ENCODE measurements around the gene PEMT. TPM values are rescaled to one million over a fixed set of nuclear protein-coding genes. Genes with fewer than 3 reads are reported as not detected.

The PEMT gene
- total RNA-seq, 1 donor from 2014 or later = 31.1 TPM

GRCh38 chr17:17518014-17518413 is 73.5 kb downstream of the PEMT start:
- H3K4me1 Mint-ChIP-seq (ENCODE audit: low read depth) = peaks cover 5% of the 10 kb centered on the region
- no peak for DNase-seq (ENCODE audit: low spot score)
- TF ChIP-seq, protein P1, sequence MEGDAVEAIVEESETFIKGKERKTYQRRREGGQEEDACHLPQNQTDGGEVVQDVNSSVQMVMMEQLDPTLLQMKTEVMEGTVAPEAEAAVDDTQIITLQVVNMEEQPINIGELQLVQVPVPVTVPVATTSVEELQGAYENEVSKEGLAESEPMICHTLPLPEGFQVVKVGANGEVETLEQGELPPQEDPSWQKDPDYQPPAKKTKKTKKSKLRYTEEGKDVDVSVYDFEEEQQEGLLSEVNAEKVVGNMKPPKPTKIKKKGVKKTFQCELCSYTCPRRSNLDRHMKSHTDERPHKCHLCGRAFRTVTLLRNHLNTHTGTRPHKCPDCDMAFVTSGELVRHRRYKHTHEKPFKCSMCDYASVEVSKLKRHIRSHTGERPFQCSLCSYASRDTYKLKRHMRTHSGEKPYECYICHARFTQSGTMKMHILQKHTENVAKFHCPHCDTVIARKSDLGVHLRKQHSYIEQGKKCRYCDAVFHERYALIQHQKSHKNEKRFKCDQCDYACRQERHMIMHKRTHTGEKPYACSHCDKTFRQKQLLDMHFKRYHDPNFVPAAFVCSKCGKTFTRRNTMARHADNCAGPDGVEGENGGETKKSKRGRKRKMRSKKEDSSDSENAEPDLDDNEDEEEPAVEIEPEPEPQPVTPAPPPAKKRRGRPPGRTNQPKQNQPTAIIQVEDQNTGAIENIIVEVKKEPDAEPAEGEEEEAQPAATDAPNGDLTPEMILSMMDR (IDR thresholded peaks at IDR 0.05) = no peak
- no peak overlapping the region for H3K4me3 Mint-ChIP-seq (ENCODE audit: unreplicated experiment)
- no peak overlapping the region for H3K27ac Mint-ChIP-seq (ENCODE audit: unreplicated experiment)
- H3K9me3 Mint-ChIP-seq (ENCODE audit: low read depth) = no peaks in the 10 kb centered on the region
- H3K27me3 Mint-ChIP-seq (ENCODE audit: low read depth) = no peaks in the 10 kb centered on the region
- H3K36me3 Mint-ChIP-seq (ENCODE audit: low read depth) = no peaks in the 10 kb centered on the region

GRCh38 chr17:17516941-17517720 is 74.4 kb downstream of the PEMT start:
- Mint-ChIP-seq H3K27ac (ENCODE audit: unreplicated experiment) (no peak overlapping the region), H3K36me3 (ENCODE audit: low read depth) (no peaks in the 10 kb centered on the region), H3K4me1 (ENCODE audit: low read depth) (peaks cover 5% of the 10 kb centered on the region), H3K4me3 (ENCODE audit: unreplicated experiment) (no peak overlapping the region), H3K27me3 (ENCODE audit: low read depth) (no peaks in the 10 kb centered on the region), H3K9me3 (ENCODE audit: low read depth) (no peaks in the 10 kb centered on the region)
- no peak for DNase-seq (ENCODE audit: low spot score)
- TF ChIP-seq, protein P1 (IDR thresholded peaks at IDR 0.05) = no peak

- H3K27me3 Mint-ChIP-seq (ENCODE audit: low read depth) = no peaks in the 10 kb centered on the region
- no peaks in the 10 kb centered on the region for H3K36me3 Mint-ChIP-seq (ENCODE audit: low read depth)
- H3K27ac Mint-ChIP-seq (ENCODE audit: unreplicated experiment) = no peak overlapping the region
- peaks cover 10% of the 10 kb centered on the region for H3K4me1 Mint-ChIP-seq (ENCODE audit: low read depth)
- TF ChIP-seq, protein P1 (IDR thresholded peaks at IDR 0.05) = no peak
- no peak for DNase-seq (ENCODE audit: low spot score)
- H3K9me3 Mint-ChIP-seq (ENCODE audit: low read depth) = no peaks in the 10 kb centered on the region
- no peak overlapping the region for H3K4me3 Mint-ChIP-seq (ENCODE audit: unreplicated experiment)
Observed at GRCh38 chr17:17515934-17516930, 75.3 kb downstream of the PEMT start.

DNA sequence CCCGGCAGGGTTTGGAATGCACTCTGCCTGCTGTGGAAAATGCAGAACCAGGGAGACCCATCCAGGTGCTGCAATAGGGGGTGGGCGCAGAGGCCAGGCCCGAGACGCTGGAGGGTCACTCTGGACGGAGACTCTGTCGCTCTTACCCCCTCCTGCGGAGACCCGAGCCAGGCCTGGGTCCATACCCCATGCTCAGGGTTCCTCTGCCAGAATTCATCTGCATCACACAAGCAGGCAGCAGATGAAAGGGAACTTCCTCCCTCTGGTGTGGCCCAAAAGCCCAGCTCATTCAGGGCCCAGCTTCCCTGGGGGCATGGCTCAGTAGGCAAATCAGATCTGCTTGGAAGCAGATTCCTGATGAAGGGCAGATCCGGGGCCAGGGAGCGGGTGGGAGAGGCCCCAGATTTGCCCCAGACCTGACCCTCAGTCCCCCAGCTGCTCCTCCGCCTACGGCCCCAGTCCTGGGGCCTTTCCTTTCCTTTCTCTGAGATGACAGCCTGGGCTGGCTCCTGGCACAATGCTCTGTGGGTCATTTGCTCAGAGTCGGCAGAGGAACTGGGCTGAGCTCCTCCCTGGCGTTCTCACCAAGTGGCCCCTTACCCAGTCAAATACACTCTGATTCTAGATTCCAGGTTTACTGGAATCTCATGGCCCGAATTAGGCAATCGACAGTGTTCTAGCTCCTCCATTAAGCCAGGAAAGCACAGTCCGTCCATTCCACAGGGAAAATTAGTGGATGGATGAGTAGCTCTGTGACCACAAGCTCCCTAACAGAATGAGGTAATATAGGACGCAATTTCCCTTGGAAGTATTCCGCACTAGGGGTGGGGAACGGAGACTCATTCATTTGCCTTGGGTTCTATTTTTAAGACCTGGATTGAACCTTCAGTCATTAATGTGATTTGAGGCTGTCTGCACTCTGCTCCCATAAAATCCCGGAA is 76.2 kb downstream of the PEMT start:
- no peak for DNase-seq (ENCODE audit: low spot score)
- H3K4me1 Mint-ChIP-seq (ENCODE audit: low read depth) = peaks cover 10% of the 10 kb centered on the region

More for the DNA sequence above, 76.2 kb downstream of the PEMT start:
- H3K27me3 Mint-ChIP-seq (ENCODE audit: low read depth) = no peaks in the 10 kb centered on the region
- no peaks in the 10 kb centered on the region for H3K9me3 Mint-ChIP-seq (ENCODE audit: low read depth)
- TF ChIP-seq, protein P1 (IDR thresholded peaks at IDR 0.05) = no peak
- no peak overlapping the region for H3K4me3 Mint-ChIP-seq (ENCODE audit: unreplicated experiment)
- H3K36me3 Mint-ChIP-seq (ENCODE audit: low read depth) = no peaks in the 10 kb centered on the region
- H3K27ac Mint-ChIP-seq (ENCODE audit: unreplicated experiment) = no peak overlapping the region

All from chondrocyte (in vitro differentiated cells).